Ovary (tissue), 9 donors: ENCODE data around the gene TOMM34. TPM values are rescaled to one million over a fixed set of nuclear protein-coding genes. Genes with fewer than 3 reads are reported as not detected.

Source experiments
- DNase-seq, 5 donors: peaks; one replicate each; pipeline ENCODE4 v3.0.0-alpha.2; 2019 to 2020
- H3K27ac ChIP-seq, 2 donors: fragments of 200-600 bp; one replicate each; pipeline versions ENCODE4 v1.5.1 to v1.8.0; 2019 to 2022
- H3K27me3 ChIP-seq: fragments of 200-600 bp; one replicate; pipeline ENCODE4 v1.8.0; 2022
- H3K36me3 ChIP-seq: fragments of 200-600 bp; sonication (generic); one replicate; pipeline ENCODE4 v1.5.1; 2019
- H3K4me1 ChIP-seq: one replicate; pipeline ENCODE4 v1.8.1; 2013; ENCODE audit warnings: mild to moderate bottlenecking, moderate library complexity; ENCODE audit not compliant: insufficient read depth
- H3K4me3 ChIP-seq: fragments of 200-600 bp; sonication (generic); one replicate; pipeline ENCODE4 v1.5.1; 2017
- H3K9me3 ChIP-seq, 2 donors: fragments of 200-600 bp in 1 of 2; sonication (generic) in 1 of 2; one replicate each; pipeline versions ENCODE4 v1.5.1 to v1.8.1; 2013 to 2019; ENCODE audit warnings: mild to moderate bottlenecking in 1 of 2, moderate library complexity in 1 of 2
- EP300 ChIP-seq: sonication (generic); formaldehyde crosslinking; IDR thresholded peaks from one replicate; pipeline ENCODE4 v1.6.1; 2017; ENCODE audit warnings: antibody characterized with exemption
- POLR2A ChIP-seq: fragments of 450-650 bp; IDR thresholded peaks from one replicate; pipeline ENCODE4 v1.6.1; 2017; ENCODE audit warnings: antibody characterized with exemption, mild to moderate bottlenecking, moderate library complexity
- WGBS, 3 donors: extraction: QIAGEN DNeasy Blood & Tissue Kit in 1 of 3; methylation state at CpG; one replicate each; pipeline versions ENCODE4 v1.1.5 to v1.1.7; 2013 to 2017; 5-methylcytosine and 5-hydroxymethylcytosine counted together
- intact Hi-C, 4 donors: fragments of 100-400 bp; cut with DNase I; formaldehyde crosslinking; loops; one replicate each; pipeline versions ENCODE4 v1.11.0 to v1.15.1; 2022 to 2023
- polyA plus RNA-seq, 2 donors: library from polyadenylated mRNA; stranded (reverse); fragments of 200-250 nt in 1 of 2; fragments of 350-450 nt in 1 of 2; fragmentation: Illumina TruSeq in 1 of 2; extraction: RNeasy Lipid Tissue Mini Kit (QIAGEN cat#74804) in 1 of 2; gene quantifications; one replicate each; pipeline ENCODE4 v1.2.3, GENCODE V29; 2013 to 2014
- total RNA-seq, 7 donors: library from RNA; depleted of rRNA in 2 of 7; stranded (reverse); fragments of >200 nt in 2 of 7; fragmentation: NEBNext Ultra II Directional in 3 of 7; extraction: Animal tissue kit (Norgen Biotek cat#: 25700) in 3 of 7; gene quantifications; one replicate each; pipeline versions ENCODE4 v1.1.0 to v1.2.4, GENCODE V29; 2016 to 2023
- TF ChIP-seq, protein P1 (sequence below), 3 donors: fragments of 450-650 bp in 2 of 3; fragments of 200-600 bp in 1 of 3; IDR thresholded peaks; one replicate each; pipeline versions ENCODE4 v1.5.1 to v1.8.0; 2016 to 2022; ENCODE audit warnings: antibody characterized with exemption in 3 of 3, mild to moderate bottlenecking in 1 of 3
- donor health status: DM: no; HTN: no; CAD: no; lungs with moderate emphysema.
- donor health status: DM: no; HTN: no; CAD: no.
- donor health status: Bipolar disorder and iron deficiency.
- donor health status: DM: yes; HTN: yes; CAD: no.
- donor health status: DM: no; HTN: no; CAD: no.
- donor health status: DM: yes; HTN: yes; CAD: no.

The TOMM34 gene
- total and polyA plus RNA-seq, 9 donors = 12.3 to 60.7 (median 26.2) TPM

DNA sequence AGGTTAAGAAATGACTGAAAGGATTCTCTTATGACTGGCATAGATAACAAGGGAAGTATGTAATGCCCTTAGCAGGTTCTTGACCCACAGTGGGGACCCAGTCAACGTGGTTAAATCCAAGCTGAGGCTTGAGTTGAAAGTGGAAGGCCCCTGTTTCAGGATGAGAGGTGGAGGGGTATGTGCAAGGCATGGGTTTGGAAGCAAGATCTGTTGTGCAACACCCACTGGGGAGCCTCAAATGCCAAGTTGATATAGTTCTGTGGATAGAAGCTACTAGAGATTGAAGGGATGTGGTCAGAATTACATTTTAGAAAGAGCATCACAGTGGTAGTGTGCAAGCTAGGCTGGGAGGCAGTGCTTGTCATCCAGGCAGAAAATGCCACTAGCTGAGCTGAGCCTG, 45.3 kb downstream of the TOMM34 start:
- H3K36me3 ChIP-seq = no peaks in the 10 kb centered on the region
- no peak overlapping the region for H3K27ac ChIP-seq
- no peaks in the 10 kb centered on the region for H3K27me3 ChIP-seq
- no peaks in the 10 kb centered on the region for H3K4me1 ChIP-seq
- intact Hi-C loops = no loop called here
- 68 to 72% (median 71%) methylated on average over 1 of the region's 1 CpG for WGBS, 3 donors
- no peak overlapping the region for H3K4me3 ChIP-seq
- H3K9me3 ChIP-seq = no peaks in the 10 kb centered on the region
- TF ChIP-seq, protein P1, sequence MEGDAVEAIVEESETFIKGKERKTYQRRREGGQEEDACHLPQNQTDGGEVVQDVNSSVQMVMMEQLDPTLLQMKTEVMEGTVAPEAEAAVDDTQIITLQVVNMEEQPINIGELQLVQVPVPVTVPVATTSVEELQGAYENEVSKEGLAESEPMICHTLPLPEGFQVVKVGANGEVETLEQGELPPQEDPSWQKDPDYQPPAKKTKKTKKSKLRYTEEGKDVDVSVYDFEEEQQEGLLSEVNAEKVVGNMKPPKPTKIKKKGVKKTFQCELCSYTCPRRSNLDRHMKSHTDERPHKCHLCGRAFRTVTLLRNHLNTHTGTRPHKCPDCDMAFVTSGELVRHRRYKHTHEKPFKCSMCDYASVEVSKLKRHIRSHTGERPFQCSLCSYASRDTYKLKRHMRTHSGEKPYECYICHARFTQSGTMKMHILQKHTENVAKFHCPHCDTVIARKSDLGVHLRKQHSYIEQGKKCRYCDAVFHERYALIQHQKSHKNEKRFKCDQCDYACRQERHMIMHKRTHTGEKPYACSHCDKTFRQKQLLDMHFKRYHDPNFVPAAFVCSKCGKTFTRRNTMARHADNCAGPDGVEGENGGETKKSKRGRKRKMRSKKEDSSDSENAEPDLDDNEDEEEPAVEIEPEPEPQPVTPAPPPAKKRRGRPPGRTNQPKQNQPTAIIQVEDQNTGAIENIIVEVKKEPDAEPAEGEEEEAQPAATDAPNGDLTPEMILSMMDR (IDR thresholded peaks at IDR 0.05) = no peak
- TF ChIP-seq POLR2A = no peak
- no peak for TF ChIP-seq EP300
- no peak for DNase-seq

DNA sequence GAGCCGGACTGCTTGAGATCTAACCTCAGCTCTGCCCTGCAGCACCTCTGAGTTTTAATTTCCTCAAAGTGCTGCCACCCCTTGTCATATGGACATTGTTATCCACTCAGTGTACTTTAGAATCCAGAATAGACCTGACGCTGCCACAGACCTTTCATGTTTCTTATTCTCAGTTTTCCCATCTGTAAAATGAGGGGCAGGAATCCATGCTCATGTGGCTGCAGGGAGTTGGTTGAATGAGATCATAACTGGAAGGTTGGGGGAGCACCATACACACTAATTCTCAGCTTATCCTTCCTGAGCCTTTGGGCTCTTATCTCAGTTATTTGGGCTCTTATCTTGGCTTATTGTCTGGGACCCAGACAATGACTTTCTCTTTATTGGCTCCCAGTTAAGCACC, 48.0 kb downstream of the TOMM34 start:
- 91 to 97% (median 93%) methylated on average over 2 of the region's 2 CpGs for WGBS, 3 donors
- Histone ChIP-seq H3K4me1 (no peaks in the 10 kb centered on the region), H3K4me3 (no peak overlapping the region), H3K36me3 (no peaks in the 10 kb centered on the region), H3K9me3 (no peaks in the 10 kb centered on the region), H3K27me3 (no peaks in the 10 kb centered on the region), H3K27ac (no peak overlapping the region)
- TF ChIP-seq EP300 (no peak), POLR2A (no peak)
- DNase-seq = no peak
- intact Hi-C loops = no loop called here

DNA sequence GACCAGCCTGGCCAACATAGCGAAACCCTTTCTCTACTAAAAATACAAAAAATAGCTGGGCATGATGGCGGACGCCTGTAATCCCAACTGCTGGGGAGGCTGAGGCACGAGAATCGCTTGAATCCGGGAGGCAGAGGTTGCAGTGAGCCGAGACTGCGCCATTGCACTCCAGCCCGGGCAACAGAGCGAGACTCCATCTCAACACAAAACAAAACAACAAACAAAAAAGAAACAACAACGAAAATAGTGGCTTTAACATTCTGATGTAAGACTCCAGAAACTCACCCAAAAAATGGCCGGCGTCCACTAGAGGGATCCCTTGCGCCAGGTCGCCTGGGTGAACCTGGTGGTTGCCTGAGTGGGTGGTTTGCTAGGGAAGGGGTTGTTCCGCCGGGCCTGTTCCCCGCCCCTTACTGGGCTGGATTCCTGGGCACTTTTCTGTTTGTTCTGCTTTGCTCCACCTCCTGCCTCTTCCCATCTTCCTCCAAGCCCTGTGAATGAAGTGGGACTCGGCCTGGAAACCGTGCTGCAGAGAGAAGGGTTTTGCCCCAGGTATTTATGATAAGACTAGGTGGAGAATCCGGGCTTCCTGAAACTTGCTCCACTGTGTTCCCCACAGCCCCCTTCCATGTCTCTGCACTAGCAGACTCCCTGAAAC, 48.8 kb downstream of the TOMM34 start:
- WGBS, 3 donors = 72 to 75% (median 73%) methylated on average over 21 of the region's 21 CpGs
- no peak overlapping the region for H3K4me3 ChIP-seq
- no peak overlapping the region for H3K27ac ChIP-seq
- TF ChIP-seq EP300 (no peak), POLR2A (no peak)
- TF ChIP-seq, protein P1 (IDR thresholded peaks at IDR 0.05) = no peak
- no peaks in the 10 kb centered on the region for H3K36me3 ChIP-seq
- no peaks in the 10 kb centered on the region for H3K4me1 ChIP-seq
- no peaks in the 10 kb centered on the region for H3K9me3 ChIP-seq
- peak in 3 of 5 donors; percentile 28 to 51 (median 31) for DNase-seq
- no peaks in the 10 kb centered on the region for H3K27me3 ChIP-seq
- intact Hi-C loops = no loop called here

DNA sequence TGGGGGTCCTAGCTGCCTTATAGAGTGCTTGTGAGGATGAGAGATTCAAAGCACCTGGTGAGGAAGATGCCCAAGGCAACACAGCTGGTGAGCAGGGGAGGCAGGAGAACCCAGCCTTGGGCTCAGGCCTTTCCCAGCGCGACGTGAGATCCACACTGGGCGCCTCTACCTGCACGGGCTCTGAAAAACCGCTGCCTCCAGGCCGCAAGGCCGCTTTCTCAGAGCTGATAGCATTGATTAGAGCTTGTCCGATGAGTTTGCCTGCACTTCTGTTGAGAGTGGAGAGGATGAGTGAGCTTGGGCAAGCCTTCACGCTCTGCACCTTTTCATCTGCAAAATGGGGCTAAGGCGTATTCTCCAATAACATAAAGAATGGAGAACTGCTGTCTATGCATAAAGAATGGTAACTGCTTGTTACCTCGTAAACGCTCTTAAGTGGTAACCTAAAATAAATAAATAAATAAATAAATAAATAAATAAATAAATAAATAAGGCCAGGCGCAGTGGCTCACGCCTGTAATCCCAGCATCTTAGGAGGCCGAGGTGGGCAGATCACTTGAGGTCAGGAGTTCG, 49.4 kb downstream of the TOMM34 start:
- no peak overlapping the region for H3K4me3 ChIP-seq
- TF ChIP-seq, protein P1 (IDR thresholded peaks at IDR 0.05) = no peak
- TF ChIP-seq EP300 (no peak), POLR2A (no peak)

More for the DNA sequence above, 49.4 kb downstream of the TOMM34 start:
- WGBS, 3 donors = 65 to 72% (median 72%) methylated on average over 17 of the region's 17 CpGs
- no peaks in the 10 kb centered on the region for H3K27me3 ChIP-seq
- H3K36me3 ChIP-seq = no peaks in the 10 kb centered on the region
- DNase-seq = no peak
- H3K4me1 ChIP-seq = no peaks in the 10 kb centered on the region
- no peak overlapping the region for H3K27ac ChIP-seq
- no peaks in the 10 kb centered on the region for H3K9me3 ChIP-seq
- intact Hi-C loops = no loop called here
